GM18909 (cell line): Measurements from ENCODE around the gene TMEM151B.

Source experiments
- ATAC-seq: cut with Tn5 transposase; IDR thresholded peaks from one replicate; pipeline ENCODE4 v1.9.1; 2021; ENCODE audit warnings: mild to moderate bottlenecking; ENCODE audit not compliant: unreplicated experiment, poor library complexity

TMEM151B gene

DNA sequence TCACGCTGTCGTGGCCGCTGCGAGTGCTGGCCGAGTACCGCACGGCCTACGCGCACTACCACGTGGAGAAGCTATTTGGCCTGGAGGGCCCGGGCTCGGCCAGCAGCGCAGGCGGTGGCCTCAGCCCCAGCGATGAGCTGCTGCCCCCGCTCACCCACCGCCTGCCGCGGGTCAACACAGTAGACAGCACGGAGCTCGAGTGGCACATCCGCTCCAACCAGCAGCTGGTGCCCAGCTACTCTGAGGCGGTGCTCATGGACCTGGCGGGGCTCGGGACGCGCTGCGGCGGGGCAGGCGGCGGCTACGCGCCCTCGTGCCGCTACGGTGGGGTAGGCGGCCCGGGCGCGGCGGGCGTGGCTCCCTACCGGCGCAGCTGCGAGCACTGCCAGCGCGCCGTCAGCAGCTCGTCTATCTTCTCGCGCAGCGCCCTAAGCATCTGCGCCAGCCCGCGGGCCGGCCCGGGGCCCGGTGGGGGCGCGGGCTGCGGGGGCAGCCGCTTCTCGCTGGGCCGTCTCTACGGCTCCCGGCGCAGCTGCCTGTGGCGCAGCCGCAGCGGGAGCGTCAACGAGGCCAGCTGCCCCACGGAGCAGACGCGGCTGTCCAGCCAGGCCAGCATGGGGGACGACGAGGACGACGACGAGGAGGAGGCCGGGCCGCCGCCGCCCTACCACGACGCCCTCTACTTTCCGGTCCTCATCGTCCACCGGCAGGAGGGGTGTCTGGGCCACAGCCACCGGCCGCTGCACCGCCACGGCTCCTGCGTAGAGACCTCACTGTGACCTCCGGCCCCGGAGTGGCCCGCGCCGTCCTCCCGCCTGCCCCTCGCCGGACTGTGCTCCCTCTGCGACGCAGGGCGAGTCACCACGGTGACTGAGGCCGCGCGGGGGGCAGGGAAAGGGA lies 5.7 kb downstream of the TMEM151B start:
- no peak for ATAC-seq

GRCh38 chr6:44276667-44277640 lies 6.7 kb downstream of the TMEM151B start:
- ATAC-seq, result no peak

GRCh38 chr6:44277763-44278162 lies 7.5 kb downstream of the TMEM151B start:
- ATAC-seq, result no peak

- ATAC-seq, result no peak
These were observed 8.1 kb downstream of the TMEM151B start for GRCh38 chr6:44278315-44278714.

- ATAC-seq, result no peak
These were observed 8.8 kb downstream of the TMEM151B start for GRCh38 chr6:44278774-44279697.

DNA sequence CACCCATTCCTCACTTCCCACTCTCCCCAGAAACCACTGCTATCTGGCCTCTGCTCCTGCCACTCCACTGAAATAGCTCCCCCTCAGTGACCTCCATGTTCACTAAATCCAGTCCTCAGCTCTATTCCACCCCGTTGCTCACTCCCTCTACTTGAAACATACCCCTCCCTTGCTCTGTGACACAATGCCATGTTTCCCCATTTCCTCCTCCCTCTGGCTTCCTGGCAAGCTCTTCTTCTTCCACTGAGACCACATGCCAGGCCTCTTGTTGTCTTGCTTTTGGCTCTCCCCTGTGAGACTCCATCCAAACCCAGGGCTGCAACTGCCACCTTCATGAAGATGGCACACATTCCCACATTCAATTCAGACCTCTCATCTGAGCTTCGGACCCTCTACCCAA lies 13.9 kb downstream of the TMEM151B start:
- ATAC-seq, result no peak

GRCh38 chr6:44284867-44285266 lies 14.6 kb downstream of the TMEM151B start:
- ATAC-seq, result no peak

DNA sequence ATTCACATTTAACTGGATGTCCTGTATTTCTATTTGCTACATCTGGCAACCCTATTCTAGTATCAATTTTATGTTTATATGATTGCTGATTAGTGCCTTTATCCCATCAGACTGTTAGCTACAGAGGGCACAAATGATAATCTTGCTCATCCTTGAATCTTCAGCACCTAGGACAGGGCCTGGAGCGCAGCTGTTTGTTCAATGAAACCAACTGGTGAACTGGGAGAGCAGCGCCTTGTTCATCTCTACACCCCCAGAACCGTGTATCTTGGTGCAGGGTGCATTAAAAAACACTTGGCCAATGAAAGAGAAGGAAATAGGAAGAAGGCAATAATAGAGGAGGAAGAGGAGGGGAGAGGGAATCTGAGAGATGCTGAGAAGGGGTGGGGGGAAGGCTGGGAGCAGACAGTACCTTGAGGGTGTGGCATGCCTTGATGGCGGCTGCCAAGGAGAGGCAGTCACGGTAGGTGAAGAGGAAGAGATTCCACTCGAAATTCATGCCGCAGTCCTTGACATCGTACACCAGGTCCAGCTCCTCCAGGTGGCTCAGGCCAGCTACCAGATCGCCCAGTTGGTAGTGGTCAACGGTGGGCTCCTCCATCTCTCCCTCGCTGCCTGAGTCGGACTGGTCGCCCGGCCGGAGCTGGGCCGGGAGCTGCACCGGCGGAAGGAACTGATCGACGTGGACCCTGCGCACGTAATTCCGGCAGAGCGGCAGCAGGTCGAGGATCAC lies 15.5 kb downstream of the TMEM151B start:
- ATAC-seq, result no peak

- ATAC-seq, result no peak
These were observed 16.0 kb downstream of the TMEM151B start for GRCh38 chr6:44286285-44286565.

GRCh38 chr6:44286747-44287146 lies 16.5 kb downstream of the TMEM151B start:
- ATAC-seq, result no peak

- ATAC-seq, result no peak
These were observed 19.5 kb downstream of the TMEM151B start for GRCh38 chr6:44289726-44290260.

- no peak for ATAC-seq
These were observed 21.6 kb downstream of the TMEM151B start for GRCh38 chr6:44291841-44292240.

DNA sequence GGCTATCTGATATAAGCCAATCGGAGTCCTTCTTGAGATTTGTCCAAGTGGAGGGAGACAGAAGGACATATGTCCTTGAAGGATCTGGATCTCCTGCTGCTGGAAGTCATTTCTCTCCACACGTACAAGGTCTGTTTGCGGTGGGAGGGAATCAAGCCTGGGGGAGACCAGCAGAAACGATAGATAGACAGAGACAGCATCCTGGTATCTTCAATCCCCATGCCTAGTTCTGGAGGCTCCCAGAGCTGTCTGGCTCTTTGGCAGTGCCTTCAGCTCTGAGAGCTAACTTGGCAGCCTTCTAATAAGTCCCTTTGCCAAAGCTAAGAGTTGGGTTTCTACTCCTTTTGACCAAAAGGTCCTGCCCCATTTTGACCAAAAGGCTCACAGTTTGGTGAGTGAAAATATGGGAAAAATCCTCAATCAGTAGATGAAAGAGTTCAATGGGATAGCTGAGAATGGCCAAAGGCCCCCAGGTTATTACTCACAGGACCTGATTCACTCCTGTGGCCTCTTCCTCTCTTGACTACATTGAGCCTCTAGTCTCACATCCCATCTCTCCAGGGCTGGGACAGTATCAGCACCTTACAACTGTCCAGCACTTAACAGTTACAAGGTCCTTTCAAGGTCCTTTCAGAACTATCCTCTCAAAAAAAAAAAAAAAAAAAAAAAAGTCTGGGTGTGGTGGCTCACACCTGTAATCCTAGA lies 22.6 kb downstream of the TMEM151B start:
- no peak for ATAC-seq

DNA sequence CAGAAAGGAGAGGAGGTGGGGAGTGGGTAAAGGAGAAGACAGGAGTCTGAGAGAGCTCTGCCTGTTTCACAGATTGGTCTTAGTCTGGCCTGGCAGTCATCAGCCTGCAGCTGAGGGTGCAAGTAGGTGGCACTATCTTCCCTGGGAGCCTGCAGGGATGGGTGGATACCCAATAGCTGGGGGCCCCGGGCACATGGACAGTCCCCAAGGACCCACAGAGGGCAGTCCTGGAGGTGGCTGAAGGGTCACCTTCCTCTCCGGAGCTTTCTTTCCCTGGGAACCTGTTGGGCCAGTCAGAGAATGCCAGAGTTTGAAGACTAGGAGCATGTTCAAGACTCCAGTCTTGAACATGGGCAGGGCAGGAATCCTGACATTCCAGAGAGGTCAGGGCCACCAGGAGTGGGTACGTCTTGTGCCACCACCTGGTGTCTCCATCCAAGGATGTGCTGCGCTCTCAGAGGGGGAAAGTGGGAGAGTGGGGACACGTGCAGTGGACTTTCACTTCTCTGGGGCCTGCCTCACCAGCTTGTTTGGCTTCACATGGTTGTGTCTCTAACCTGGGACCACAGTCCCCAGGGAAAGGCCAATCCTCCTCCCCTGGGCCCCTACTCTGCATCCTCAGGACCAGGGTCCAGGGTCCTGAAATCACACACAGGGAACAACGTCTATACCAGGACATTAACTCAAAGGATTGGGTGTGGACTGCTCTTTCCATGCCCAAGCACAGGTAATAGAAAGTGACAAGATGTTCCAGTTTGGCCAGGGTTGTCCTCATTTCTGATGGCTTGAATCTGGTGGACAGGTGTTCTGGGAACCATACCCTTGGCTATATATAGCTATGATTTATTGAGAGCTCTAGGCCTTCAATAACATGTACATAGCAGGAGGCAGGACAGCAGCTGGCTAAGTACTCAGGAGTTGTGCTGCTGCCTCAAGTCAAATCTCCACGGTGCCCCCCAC lies 24.9 kb downstream of the TMEM151B start:
- ATAC-seq, result no peak

GRCh38 chr6:44297063-44298038 lies 27.1 kb downstream of the TMEM151B start:
- ATAC-seq, result no peak

DNA sequence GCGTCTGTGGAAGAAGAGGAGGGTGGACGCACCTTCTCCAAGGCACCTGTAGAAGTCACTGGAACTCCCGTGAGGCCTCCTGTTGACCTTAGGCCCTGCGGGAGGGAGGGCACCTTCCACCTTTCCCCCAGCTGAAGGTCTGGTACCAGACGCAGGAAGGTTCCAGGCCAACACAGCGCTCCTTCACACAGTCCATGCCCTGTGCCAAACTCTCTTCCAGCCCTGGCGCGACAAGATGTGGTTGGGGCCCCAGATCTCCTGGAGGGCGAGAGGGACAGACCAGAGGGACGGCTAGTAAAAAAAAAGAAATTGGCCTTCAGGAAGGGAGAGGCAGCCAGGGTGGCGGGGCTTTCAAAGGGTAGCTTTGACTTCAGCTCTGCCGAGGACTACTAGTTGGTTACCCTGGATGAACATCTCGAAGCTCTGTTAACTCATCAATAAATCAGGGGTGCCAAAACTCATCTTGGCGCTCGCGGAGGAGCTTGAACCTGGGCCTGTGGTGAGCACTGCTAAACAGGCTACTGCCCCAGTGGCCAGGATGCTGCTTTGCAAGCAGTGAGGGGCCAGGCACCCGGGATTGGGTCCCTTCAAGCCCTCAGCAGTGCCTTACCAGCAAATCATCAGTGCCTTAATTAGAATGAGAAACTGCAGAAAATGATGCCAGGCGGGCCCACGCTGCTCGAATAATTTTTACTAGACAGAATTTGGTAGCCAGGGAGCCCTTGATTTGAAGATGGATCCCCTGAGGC lies 28.0 kb downstream of the TMEM151B start:
- ATAC-seq, result no peak
